GM19455 (cell line): ENCODE results near the gene MNX1.

Experiments used
- ATAC-seq: cut with Tn5 transposase; IDR thresholded peaks from one replicate; pipeline ENCODE4 v1.9.1; 2021; ENCODE audit not compliant: unreplicated experiment

The MNX1 gene

DNA sequence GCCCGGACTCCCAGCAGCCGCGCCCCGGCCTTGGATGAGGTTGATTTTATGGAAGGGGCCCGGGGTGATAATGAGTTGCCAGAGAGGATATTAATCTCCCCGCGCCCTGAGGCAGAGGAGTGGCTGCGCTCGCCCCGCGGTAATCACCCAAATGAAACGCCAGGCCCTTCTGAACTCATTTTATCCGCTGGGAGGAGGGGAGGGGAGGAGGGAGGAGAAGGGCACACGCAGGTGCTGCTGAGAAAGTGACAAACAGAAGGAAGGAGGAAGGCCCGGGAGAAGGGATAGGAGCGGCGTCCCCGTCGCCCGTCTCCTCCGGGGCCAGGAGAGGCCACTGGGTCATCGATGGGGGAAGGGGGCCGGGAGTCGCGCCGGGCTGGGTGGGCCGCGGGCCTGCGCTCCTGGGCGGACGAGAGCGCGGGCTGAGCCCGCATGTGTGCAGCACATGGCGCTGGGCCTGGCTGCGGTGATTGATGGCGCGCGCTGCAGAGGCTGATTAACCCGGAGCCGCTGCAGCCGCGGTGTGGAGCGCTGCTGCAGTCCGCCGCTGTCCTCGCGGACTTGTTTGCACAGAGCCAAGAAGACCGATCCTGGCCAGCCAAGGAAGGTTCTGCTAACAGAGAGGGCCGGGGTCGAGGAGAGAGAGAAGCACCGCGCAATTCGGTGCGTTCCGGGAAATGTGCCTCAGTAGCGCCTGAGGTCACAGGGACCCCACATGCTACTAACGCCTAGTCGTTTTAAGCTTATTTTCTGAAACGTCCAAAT is 6.5 kb downstream of the MNX1 start:
- no peak for ATAC-seq

DNA sequence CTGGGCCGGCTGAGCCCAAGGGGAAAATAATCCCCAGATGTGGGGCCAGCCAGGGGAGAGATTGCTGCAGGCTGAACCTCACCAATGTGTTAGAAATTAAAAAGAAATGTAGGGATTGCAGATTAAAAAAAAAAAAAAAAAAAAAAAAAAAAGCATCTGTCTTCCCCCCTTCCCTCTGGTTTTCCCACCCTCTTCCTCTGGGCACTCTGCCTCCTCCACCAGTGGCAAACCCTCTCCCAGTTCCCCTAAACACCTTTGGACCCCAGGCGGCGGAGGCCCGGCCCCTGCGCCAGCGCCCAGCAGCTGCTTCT is 7.1 kb downstream of the MNX1 start:
- no peak for ATAC-seq

DNA sequence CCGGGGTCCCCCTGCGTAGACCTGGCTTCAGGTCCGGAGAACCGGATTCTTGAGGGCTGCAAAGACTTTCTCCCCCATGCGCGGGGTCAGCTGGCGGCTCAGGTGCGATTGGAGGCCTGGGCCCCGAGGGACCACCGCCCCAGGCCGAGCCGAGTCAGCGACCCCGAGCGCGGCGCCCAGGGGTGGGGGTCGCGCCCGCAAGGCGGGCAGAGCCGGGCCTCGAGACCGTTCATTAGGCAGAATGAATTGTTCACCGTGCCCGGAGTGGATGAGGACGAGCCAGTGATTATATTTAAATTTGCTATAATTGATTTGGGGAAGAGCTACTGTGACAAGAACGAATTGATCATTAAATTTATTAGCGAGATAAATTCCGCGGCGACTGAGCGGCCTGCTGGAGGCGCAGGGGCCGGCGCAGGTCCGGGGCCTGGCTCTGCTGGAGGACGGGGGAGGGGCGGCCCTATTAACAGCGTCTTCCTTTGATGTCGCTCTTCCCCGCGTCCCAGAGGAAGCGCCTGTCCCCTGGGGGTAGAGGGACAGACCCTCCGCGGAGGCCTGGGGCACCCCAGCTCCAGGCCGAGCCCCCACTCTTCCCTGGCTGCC is 7.5 kb downstream of the MNX1 start:
- ATAC-seq, result no peak

DNA sequence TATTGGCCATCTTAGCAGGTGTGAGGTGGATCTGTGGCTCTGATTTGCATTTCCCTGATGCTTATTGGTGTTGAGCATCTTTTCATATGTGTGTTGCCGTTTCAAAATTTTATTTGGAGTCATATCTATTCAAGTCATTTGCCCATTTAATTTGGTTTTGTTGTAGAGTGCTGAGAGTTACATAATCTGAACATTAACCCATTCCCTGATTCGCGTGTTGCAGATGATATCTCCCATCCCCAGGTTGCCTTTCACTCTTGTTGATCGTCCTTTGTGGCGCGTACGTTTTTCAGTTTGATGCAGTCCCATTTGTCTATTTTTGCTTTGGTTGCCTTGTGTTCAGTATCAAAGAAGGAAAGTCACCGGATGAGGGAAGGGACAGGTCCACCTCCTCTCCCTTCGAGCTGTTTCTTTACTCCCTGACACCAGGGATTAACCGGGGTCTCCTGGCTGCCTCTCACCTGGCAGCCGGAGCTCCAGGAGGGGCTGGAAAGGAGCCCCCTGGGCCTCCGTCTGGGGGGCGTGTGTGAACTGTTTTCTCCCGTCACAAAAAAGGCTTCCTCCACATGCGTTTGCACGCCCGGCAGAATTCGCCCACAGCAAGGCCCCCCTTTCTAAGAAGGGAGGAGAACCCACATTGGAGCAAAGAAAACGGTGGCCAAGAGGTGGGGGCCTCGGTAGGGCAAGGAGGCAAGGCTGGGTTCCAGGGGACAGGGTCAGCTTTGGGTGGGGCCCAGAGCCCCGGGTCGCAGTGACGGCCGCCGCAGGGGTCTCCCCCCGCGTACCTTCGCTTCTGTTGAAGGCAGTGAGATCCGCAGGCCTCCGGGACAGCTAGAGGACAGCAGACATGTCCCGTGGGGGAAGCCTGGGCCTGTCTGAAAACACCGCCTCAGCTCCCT is 8.3 kb downstream of the MNX1 start:
- ATAC-seq, result no peak

DNA sequence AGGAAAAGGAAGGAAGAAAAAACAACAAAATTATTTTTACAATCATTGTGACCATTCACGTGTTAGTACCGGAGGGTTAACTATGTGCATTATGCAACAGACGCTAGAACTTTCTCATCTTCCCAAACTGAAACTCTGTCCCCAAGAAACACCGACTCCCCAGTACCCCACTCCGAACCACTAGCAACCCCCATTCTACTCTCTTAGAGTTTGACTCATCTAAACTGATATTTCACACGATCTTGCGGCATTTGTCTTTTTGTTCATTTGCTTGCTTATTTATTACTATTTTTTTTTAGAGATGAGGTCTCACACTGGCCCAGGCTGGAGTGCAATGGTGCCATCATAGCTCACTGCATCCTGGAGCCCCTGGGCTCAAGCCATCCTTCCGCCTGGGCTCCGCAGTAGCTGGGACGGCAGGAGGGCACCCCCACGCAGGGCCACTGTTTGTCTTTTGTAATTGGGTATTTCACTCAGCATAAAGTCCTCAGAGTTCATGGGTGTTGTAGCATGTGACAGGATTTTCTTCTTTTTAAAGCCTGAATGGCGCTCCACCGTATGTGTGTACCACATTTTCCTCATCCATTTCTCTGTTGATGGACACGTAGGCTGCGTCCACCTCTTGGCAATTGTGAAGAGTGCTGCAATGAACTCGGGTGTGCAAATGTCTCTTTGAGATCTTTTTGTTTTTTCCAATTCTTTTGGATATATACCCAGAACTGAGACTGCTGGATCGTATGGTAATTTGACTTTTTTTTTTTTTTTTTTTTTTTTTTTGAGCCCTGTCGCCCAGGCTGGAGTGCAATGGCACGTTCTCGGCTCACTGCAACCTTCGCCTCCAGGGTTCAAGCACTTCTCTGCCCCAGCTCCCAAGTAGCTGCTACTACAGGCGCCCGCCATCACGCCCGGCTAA is 9.5 kb downstream of the MNX1 start:
- ATAC-seq, result no peak

DNA sequence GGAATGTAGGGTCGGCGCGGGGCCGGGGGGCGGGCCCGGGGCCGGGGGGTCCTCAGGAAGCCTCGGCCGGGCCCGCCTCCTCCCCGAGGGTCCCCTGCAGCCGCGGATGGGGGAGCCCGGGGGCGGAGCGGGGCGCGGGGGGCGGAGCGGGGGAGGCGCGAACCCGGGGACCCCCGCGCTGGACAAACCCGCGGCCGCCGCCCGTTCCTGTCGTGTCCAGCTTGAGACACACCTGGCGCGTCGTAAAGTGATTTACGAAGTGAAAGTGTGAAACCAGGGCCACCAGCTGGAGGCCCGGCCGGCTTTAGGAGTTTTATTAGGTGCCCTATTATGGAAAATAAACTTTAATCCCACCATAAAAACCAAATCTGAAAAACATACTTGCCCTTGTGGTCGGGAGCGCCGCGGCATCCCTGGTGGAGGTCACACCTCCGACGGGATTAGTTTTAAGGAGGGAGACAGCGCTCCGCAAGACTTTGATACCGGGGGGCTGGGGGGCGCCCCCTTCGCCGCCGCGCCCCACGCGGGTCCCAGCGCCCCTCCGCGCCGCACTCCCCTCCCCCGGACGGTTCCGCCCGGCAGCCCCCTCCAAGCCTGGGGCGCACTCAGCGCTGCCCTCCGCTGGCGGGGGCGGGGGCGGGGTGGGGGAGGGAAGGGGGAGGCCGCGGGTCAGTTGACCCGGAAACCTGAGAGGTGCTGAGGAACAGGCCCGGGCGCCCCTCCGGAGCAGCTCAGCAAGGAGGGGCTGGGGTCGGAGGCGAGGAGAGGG is 10.3 kb downstream of the MNX1 start:
- no peak for ATAC-seq

DNA sequence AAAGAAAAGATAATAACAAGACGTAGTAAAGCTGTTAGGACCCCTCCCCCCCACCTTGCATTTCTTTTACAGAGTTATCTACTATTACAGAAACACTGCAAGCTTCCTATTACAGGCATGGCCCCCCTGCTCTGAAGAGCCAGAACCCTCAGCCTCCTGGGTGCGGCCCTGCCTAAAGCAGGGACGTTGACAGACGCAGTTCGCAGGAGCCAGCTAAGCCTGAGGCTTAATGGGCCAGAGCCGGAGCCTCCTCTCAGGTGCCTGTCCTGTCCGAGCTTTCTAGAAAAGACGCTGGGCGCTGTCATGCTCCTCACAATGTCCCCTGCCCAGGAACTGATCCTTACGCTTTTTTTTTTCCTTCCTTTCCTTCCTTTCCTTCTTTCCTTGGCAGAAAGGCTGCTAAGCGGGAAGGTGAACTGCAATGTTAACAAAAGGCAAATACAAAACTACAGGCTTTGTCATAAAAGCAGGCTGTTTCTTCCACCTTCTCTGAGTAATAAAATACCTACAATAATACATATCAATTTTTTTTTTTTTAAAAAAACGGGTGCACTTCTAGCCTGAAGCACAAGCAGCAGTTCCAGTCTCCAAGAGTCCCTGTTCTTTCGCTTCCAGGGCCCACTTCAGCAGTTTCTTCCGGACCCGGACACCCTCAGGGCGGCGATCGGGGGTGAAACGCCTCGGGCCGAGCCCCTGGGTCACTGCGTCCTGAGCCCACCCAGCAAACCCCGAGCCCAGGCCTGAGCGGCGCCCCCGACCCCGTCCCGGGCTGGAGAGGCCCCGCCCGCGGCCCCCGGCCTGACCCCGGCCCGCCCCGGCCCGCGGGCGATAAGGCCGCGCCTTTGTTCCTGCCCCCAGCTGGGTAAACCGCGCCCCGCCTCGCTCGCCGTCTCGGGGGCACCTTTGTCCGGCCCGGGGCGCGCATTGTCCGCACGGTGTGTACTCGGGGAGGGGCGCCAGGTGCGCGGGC is 11.2 kb downstream of the MNX1 start:
- ATAC-seq, result no peak

DNA sequence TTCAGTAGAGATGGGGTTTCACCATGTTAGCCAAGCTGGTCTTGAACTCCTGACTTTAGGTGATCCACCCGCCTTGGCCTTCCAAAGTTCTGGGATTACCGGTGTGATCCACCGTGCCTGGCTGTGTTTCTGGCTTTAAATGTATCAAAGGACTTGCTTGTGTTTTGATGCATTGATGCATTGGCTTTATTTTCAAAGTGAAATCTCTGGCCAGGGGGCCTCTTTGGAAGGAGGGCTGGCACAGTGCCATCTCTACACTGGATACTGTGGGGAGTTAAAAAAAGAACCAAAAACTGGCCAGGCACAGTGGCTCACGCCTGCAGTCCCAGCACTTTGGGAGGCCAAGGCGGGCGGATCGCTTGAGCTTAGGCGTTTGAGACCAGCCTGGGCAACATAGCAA is 16.0 kb downstream of the MNX1 start:
- no peak for ATAC-seq

DNA sequence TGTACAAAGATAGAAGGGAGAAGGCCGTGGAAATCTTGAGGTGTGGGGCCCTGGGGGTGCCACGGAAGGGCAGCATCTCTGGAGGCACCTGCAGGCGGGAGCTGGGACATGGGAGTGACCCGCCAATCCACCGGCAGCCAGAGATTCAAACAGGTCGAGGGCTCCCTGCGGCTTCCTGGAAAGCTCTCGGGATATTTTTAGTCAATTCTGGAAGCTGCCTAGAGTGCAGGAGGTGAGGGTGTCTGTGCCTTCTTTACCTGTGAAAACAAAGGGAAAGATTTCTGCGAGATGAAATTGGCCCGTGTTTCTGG is 16.6 kb downstream of the MNX1 start:
- ATAC-seq, result no peak

DNA sequence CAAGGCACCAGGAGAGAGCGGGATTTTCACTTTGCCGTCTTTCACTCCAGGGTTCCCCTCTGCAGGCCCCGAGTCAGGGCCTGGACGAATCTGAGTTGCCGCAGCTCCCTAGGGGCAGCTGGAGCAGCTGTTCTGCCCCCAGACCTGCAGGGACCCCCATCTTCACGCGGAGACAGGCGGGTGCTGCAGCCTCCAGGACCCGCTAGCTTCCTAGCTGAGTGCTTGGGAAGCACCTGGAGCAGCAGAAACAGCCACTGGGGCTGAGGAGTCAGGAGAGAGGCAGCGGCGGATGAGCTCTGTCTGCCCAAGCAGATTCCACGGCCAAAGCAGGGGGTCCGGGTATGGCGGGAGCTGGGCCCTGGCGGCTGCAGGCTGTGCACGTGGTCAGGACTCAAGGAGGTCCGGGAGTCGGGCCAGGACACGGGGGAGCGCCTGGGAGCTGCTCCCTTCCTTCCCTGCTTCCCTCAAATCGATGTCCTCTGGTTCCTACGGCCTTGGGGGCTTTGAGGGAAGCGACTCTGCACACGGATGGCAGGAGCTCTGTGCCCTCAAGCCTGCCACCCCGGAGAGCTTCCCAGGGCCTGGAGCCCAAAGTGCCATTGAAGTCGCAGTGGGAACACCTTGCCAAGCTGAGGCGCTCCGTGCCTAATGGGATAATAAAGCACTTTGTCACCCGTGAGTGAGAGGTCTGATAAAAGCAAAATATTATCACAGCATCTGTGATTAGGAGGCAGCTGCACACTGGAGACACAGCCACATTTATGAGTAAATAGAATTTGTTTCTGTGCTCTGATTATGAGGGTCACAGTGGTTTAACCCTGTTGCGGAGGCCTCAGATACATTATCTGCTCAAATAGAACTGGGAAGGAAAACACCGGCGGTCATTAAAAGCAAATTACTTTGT is 17.2 kb downstream of the MNX1 start:
- ATAC-seq, result no peak

DNA sequence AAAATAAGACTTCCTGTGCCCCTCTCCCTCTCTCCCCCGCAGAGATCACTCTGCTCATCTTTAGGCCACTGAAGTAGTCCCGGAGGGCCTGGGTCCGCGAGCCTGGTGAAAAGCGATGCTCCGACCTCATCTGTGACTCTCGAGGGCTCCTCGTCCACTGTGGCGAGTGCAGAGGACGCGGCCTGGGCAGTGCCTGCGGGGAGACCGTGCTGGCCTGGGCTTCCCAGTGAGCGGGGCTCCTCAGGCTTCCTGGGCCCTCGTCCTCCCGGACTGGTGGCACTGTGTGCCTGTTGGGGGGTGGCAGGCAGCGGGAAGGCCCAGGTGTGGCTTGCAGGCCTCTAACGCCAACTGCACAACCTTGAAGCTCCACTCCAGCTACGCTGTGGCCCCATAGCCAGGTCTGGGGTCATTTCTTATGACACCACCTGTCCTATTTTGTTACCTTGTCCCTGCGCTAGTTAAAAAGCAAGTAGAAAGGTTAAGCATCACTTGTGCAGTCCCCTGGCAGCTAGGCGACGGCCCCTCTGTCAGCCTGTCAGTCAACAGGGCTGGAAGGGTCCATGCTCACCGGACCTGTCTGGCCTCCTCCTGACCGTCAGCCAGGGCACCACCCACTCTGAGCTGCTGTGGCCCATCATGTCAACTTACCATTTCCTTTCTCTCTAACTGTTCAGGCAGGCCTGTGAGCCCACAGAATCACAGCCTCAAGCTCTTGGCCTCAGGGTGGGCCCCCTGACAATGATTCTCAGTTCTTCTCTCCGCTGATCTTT is 20.5 kb downstream of the MNX1 start:
- no peak for ATAC-seq

DNA sequence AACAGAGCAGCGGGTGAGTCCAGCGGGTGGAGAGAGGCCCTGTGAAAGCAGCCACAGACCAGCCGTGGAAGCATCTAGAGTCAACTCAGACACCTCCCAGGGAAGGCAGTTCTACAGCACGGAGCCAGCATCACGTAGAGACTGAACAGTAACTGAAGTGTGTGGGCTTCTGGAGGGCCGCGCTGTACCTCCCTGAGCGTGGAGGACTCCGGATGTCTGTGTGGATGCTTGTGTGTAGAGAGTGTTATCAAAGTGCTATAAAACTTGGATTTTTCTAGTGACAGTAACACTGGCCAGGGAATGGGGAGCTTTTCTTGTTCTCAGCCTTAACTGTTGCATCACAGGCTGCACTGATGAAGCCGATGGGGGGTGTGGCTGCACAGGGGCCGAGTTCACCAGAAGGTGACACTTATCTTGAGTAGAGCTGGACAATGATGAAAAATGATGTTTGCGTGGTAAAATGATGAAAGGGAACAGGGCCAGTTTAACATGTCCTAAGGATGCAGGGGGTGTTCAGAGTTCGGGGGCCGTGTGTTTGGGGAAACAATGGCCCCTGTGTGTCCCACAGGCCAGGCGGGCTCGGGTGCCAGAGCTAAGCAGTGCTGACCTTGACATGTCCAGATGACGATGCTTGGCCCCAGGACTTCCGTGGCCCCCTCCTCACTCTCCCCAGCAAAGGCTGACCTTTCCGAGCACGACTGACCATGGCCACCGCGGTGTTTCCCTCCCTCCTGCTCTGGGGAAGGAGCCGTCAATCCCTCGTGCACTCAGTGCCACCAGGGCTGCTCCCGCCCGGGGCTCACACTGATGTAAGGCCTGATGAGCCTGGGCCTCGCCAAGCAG is 21.9 kb downstream of the MNX1 start:
- ATAC-seq, result no peak

DNA sequence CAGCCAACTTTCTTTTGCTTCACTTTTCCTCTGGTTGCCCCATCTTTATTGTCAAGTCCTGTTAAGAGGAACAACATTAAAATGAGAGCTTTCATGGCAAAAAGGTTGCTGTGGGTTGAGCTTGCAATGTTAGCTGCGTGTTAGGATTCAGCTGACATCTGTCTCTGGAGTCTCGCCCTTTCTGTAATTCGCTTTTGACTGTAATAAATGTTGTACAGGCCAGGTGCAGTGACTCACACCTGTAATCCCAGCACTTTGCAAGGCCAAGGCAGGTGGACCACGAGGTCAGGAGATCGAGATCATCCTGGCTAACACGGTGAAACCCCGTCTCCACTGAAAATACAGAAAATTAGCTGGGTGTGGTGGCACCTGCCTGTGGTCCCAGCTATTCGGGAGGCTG is 24.1 kb downstream of the MNX1 start:
- ATAC-seq, result no peak

DNA sequence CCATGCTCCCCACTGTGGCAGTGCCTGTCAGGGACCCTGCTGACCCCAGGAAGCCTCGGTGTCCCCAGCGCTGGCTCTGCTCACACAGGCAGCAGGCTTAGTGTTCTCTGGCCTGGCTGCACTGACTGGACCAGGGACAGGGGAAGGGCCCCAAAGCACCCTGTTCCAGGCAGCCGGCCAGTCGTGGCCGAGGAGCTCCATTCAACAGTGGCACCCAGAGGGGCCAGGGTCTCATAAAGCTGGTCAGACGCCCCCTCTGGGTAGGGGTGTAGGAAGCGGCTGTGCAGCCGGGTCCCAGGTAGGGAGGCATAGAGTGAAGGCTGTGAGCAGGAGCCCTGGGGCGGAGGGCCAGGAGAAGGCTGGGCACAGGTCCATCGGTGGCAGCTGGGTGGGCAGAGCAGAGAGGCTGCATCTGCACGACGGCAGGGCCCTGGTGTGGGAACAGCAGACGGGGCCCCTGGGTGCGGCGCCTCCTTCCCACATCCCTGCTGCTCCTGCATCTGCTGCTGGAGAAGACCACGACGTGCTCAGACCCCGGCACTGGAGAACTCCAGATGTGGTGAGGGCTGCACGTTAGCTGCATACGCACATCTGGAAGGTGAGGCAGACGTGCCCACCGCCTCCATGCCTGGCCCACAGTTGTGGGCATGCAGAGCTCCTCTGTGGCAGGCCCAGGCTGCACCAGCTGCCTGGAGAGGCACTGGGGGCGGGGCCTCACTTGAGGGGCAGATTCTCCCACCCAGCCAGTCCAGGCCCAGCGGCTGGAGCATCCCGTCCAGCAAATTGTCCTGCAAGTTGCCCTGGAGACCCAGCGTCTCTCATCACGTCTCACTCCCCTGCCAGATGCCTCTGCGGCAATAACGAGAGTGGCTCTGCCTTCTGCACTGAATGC is 25.1 kb downstream of the MNX1 start:
- ATAC-seq, result no peak

DNA sequence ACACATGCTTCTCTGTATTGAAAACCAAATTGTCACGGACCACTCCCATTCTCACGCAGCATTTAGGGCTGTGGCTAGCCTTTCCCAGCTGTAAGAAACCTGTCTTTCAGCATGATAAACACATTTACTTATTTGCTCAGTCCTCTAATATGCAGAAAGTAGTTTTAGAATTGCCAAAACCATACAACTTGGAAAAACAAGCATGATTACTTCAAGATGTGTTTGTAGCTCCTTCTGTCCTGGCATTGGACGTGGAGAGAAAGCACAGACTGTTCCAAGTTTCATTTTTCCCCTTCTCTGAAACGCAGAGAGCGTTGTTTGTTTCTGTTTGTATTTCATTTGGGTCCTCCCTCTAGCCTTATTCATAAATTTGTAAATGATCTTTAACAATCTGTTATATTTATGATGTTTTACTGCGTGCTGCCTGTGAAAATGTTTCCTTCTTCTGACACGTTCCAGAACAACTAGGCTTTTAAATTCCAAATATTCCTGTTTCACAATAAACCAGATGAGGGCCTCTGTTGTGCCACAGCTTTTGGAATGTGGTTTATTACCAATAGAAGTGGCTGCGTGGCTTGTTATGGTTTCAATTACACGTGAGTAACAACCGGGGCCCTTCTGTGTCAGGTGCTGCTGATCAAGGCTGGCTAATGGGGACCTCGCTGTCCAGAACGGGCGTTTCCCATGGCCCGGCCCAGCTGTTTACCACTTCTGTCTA is 26.1 kb downstream of the MNX1 start:
- ATAC-seq, result no peak
